ENCODE data around the gene GAL3ST2. TPM values are rescaled to one million over a fixed set of nuclear protein-coding genes. Genes with fewer than 3 reads are reported as not detected.

Gene GAL3ST2
- total and polyA plus RNA-seq, 2 of the 8 experiments (the other 6 are each of a cell fraction or from before 2014, with no cell fraction given): not detected

GRCh38 chr2:241835611-241836010 lies 59.0 kb downstream of the GAL3ST2 start (continued):
- TF ChIP-seq, protein P1, sequence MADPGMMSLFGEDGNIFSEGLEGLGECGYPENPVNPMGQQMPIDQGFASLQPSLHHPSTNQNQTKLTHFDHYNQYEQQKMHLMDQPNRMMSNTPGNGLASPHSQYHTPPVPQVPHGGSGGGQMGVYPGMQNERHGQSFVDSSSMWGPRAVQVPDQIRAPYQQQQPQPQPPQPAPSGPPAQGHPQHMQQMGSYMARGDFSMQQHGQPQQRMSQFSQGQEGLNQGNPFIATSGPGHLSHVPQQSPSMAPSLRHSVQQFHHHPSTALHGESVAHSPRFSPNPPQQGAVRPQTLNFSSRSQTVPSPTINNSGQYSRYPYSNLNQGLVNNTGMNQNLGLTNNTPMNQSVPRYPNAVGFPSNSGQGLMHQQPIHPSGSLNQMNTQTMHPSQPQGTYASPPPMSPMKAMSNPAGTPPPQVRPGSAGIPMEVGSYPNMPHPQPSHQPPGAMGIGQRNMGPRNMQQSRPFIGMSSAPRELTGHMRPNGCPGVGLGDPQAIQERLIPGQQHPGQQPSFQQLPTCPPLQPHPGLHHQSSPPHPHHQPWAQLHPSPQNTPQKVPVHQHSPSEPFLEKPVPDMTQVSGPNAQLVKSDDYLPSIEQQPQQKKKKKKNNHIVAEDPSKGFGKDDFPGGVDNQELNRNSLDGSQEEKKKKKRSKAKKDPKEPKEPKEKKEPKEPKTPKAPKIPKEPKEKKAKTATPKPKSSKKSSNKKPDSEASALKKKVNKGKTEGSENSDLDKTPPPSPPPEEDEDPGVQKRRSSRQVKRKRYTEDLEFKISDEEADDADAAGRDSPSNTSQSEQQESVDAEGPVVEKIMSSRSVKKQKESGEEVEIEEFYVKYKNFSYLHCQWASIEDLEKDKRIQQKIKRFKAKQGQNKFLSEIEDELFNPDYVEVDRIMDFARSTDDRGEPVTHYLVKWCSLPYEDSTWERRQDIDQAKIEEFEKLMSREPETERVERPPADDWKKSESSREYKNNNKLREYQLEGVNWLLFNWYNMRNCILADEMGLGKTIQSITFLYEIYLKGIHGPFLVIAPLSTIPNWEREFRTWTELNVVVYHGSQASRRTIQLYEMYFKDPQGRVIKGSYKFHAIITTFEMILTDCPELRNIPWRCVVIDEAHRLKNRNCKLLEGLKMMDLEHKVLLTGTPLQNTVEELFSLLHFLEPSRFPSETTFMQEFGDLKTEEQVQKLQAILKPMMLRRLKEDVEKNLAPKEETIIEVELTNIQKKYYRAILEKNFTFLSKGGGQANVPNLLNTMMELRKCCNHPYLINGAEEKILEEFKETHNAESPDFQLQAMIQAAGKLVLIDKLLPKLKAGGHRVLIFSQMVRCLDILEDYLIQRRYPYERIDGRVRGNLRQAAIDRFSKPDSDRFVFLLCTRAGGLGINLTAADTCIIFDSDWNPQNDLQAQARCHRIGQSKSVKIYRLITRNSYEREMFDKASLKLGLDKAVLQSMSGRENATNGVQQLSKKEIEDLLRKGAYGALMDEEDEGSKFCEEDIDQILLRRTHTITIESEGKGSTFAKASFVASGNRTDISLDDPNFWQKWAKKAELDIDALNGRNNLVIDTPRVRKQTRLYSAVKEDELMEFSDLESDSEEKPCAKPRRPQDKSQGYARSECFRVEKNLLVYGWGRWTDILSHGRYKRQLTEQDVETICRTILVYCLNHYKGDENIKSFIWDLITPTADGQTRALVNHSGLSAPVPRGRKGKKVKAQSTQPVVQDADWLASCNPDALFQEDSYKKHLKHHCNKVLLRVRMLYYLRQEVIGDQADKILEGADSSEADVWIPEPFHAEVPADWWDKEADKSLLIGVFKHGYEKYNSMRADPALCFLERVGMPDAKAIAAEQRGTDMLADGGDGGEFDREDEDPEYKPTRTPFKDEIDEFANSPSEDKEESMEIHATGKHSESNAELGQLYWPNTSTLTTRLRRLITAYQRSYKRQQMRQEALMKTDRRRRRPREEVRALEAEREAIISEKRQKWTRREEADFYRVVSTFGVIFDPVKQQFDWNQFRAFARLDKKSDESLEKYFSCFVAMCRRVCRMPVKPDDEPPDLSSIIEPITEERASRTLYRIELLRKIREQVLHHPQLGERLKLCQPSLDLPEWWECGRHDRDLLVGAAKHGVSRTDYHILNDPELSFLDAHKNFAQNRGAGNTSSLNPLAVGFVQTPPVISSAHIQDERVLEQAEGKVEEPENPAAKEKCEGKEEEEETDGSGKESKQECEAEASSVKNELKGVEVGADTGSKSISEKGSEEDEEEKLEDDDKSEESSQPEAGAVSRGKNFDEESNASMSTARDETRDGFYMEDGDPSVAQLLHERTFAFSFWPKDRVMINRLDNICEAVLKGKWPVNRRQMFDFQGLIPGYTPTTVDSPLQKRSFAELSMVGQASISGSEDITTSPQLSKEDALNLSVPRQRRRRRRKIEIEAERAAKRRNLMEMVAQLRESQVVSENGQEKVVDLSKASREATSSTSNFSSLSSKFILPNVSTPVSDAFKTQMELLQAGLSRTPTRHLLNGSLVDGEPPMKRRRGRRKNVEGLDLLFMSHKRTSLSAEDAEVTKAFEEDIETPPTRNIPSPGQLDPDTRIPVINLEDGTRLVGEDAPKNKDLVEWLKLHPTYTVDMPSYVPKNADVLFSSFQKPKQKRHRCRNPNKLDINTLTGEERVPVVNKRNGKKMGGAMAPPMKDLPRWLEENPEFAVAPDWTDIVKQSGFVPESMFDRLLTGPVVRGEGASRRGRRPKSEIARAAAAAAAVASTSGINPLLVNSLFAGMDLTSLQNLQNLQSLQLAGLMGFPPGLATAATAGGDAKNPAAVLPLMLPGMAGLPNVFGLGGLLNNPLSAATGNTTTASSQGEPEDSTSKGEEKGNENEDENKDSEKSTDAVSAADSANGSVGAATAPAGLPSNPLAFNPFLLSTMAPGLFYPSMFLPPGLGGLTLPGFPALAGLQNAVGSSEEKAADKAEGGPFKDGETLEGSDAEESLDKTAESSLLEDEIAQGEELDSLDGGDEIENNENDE (IDR thresholded peaks at IDR 0.05; ENCODE audit: insufficient replicate concordance, low read length): no peak

Measured in H1 (cell line).